OCI-LY7 (cell line): ENCODE results near the gene LIMS4. TPM values are rescaled to one million over a fixed set of nuclear protein-coding genes. Genes with fewer than 3 reads are reported as not detected.
"Not testable (repeated sequence)": the region's sequence is repeated elsewhere in the genome, so short reads cannot be mapped to it uniquely, and the experiment has no call there.

Experiments
- BruUV-seq: library from RNA; stranded (reverse); fragments of 400-500 nt; replicated peaks from 2 replicates; lab custom pipeline; 2021; lab: Mats Ljungman, UMichigan
- CTCF ChIA-PET: fragments of 300-600 bp; sonication (Branson Sonifier 250); formaldehyde crosslinking; loops from one replicate; lab custom pipeline; 2022; ENCODE audit warnings: antibody characterized with exemption; ENCODE audit not compliant: unreplicated experiment; lab: Charles Lee
- POLR2A ChIA-PET: fragments of 300-600 bp; sonication (Branson Sonifier 250); formaldehyde crosslinking; loops from one replicate; lab custom pipeline; 2022; ENCODE audit warnings: antibody characterized with exemption; lab: Charles Lee
- DNase-seq: peaks from one replicate; pipeline ENCODE4 v3.0.0-alpha.2; 2015; ENCODE audit warnings: low spot score
- H2AFZ ChIP-seq: fragments of 200-600 bp; sonication (generic), shearing (Covaris generic); 2 replicates; pipeline ENCODE4 v1.6.1; 2014; ENCODE audit warnings: mild to moderate bottlenecking, antibody characterized with exemption, low read length, moderate library complexity
- H3K27ac ChIP-seq: fragments of 200-600 bp; sonication (generic); 2 replicates; pipeline ENCODE4 v1.5.1; 2014; ENCODE audit warnings: mixed run types, low read depth, mild to moderate bottlenecking, moderate library complexity, low read length, inconsistent platforms; ENCODE audit not compliant: poor library complexity, severe bottlenecking
- H3K36me3 ChIP-seq: fragments of 200-600 bp; sonication (generic); 2 replicates; pipeline ENCODE4 v1.6.1; 2014; ENCODE audit warnings: mild to moderate bottlenecking, antibody characterized with exemption, low read length, moderate library complexity, mixed read lengths; ENCODE audit not compliant: insufficient read depth
- H3K4me1 ChIP-seq: fragments of 200-600 bp; sonication (generic); 2 replicates; pipeline ENCODE4 v1.5.1; 2014; ENCODE audit warnings: mild to moderate bottlenecking, low read length; ENCODE audit not compliant: insufficient read depth, poor library complexity, severe bottlenecking
- H3K4me2 ChIP-seq: fragments of 200-600 bp; sonication (generic); 2 replicates; pipeline ENCODE4 v1.6.1; 2014; ENCODE audit warnings: mild to moderate bottlenecking, low read length
- H3K4me3 ChIP-seq: fragments of 200-600 bp; sonication (generic); 2 replicates; pipeline ENCODE4 v1.5.1; 2014; ENCODE audit warnings: mild to moderate bottlenecking, low read depth, low read length; ENCODE audit not compliant: poor library complexity, severe bottlenecking
- H3K79me2 ChIP-seq: fragments of 200-600 bp; sonication (generic); 2 replicates; pipeline ENCODE4 v1.6.1; 2016; ENCODE audit warnings: low read depth, mild to moderate bottlenecking, low read length, moderate library complexity, mixed read lengths; ENCODE audit not compliant: insufficient read depth
- H3K9me2 ChIP-seq: fragments of 200-600 bp; sonication (generic); 2 replicates; pipeline ENCODE4 v1.6.1; 2016; ENCODE audit warnings: mild to moderate bottlenecking, low read length, mixed read lengths; ENCODE audit not compliant: insufficient read depth
- H3K9me3 ChIP-seq: fragments of 200-600 bp; sonication (generic); 2 replicates; pipeline ENCODE4 v1.6.1; 2014; ENCODE audit warnings: mild to moderate bottlenecking, mixed run types, low read length, mixed read lengths
- H4K20me1 ChIP-seq: fragments of 200-600 bp; sonication (generic); 2 replicates; pipeline ENCODE4 v1.6.1; 2014; ENCODE audit warnings: mild to moderate bottlenecking, antibody characterized with exemption, low read length, moderate library complexity, mixed read lengths; ENCODE audit not compliant: insufficient read depth
- intact Hi-C: fragments of 100-400 bp; cut with micrococcal nuclease; formaldehyde crosslinking; loops from one replicate; pipeline ENCODE4 v1.10.0; 2022; ENCODE audit not compliant: unreplicated experiment
- total RNA-seq, 2 experiments: library from RNA; depleted of rRNA in 1 of 2; stranded (reverse); fragments of >200 nt in 1 of 2; shearing (Covaris generic) in 1 of 2; gene quantifications; 2 replicates each; pipeline ENCODE4 v1.2.3, GENCODE V29; 2014 to 2022

Gene LIMS4
- total RNA-seq, 2 experiments from 2014 or later, result 1.2 TPM; not detected in 1

DNA sequence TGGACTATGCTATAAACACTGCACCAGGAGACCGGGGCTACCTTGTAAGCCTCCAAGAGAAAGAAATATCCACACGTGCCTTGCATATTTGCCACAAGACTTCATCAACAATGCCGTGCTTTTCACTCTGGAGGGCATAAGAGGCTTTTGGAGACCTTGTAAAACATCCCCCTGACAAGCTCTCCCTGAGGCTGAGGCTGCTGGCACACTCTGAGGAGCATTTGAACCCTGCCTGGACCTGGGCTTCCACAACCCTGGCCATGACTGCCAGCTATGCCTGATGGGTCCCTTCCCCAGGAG is 393 bp upstream of the LIMS4 start:
- H3K9me3 ChIP-seq, CTCF ChIA-PET, BruUV-seq, DNase-seq, H3K79me2 ChIP-seq, H3K9me2 ChIP-seq, H3K4me3 ChIP-seq, intact Hi-C loops, H3K4me2 ChIP-seq, H3K4me1 ChIP-seq, H4K20me1 ChIP-seq, H2AFZ ChIP-seq, H3K36me3 ChIP-seq, POLR2A ChIA-PET, H3K27ac ChIP-seq: not testable (repeated sequence)

DNA sequence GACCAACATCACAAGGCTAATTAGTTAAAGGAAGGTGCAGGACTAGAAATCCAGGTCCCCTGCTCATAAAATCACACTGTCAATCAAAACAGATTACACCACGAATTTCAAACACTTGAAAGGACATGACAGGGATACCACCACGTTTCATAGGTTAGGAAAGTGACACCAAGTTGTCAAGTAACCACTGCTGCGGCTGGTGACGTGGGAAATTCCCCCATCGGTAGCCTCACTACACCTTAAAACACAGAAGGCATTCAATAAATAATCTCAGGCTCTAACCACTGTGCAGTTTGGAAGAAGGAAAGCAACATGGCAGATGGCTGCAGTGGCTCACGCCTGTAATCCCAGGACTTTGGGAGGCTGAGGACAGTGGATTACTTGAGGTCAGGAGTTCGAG is 3.7 kb downstream of the LIMS4 start:
- H3K4me2 ChIP-seq, H3K27ac ChIP-seq, intact Hi-C loops, H3K9me2 ChIP-seq, H3K79me2 ChIP-seq, H2AFZ ChIP-seq, H4K20me1 ChIP-seq, CTCF ChIA-PET, H3K9me3 ChIP-seq, H3K4me3 ChIP-seq, H3K4me1 ChIP-seq, H3K36me3 ChIP-seq, POLR2A ChIA-PET, DNase-seq, BruUV-seq: not testable (repeated sequence)

DNA sequence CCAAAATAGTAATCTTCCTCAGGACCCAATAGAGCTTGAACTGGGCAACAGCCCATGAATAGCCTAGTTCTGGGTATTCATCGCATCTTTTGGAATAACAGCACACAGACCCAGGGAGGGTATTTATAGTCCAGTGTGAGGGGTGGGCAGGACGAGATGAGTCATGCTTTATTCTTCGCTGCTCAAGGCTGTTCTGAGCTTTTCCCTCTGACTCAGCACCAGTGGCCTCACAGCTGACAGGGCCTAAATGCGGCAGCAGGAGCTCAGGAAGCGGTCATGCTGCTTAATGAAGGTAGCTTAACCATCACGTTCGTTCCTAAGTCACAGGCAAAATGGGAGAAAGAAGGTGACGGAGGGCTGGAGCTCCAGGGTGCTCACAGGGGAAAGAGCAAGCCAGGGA is 7.3 kb downstream of the LIMS4 start:
- DNase-seq, intact Hi-C loops, POLR2A ChIA-PET, H3K9me3 ChIP-seq, H3K4me3 ChIP-seq, H3K9me2 ChIP-seq, H2AFZ ChIP-seq, H4K20me1 ChIP-seq, BruUV-seq, H3K4me2 ChIP-seq, CTCF ChIA-PET, H3K4me1 ChIP-seq, H3K79me2 ChIP-seq, H3K36me3 ChIP-seq, H3K27ac ChIP-seq: not testable (repeated sequence)

DNA sequence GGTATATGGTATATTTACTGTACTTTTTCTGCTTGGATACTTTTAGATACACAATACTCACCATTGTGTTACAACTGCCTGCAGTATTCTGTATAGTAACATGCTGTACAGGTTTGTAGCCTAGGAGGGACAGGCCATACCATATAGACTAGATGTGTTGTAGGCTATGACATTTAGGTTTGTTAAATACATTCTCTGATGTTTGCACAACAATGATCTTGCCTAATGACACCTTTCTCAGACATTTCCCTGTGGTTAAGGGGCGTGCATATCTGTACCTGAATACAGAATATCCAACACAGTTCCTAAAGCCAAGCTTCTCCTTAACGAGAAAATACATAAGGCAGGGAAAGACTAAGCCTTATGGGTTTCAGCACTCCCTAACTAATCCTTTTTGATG is 10.2 kb downstream of the LIMS4 start:
- H2AFZ ChIP-seq, CTCF ChIA-PET, H3K9me3 ChIP-seq, H3K4me2 ChIP-seq, intact Hi-C loops, H3K4me1 ChIP-seq, BruUV-seq, DNase-seq, H3K4me3 ChIP-seq, H3K79me2 ChIP-seq, POLR2A ChIA-PET, H3K9me2 ChIP-seq, H4K20me1 ChIP-seq, H3K36me3 ChIP-seq, H3K27ac ChIP-seq: not testable (repeated sequence)

DNA sequence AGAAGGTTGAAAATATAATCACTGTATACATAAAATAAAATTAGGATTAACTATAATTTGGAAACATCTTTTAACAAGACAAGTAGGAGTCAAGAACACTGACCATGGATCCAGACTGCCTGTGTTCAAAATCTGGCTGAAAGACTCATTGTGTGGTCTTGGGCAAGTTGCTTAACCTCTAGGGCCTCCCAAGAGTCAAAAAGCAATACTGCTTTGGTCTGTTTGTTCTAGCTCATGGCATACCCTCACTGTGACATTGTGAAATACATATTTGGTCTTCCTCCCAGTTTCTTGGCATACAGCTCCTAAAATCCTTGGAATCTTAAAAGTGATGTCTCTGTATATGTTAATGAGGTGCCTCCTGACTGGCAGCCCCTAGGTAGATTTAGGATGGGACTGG is 12.3 kb downstream of the LIMS4 start:
- H3K9me2 ChIP-seq, H3K9me3 ChIP-seq, H4K20me1 ChIP-seq, H3K4me2 ChIP-seq, BruUV-seq, DNase-seq, intact Hi-C loops, H3K79me2 ChIP-seq, CTCF ChIA-PET, H3K4me1 ChIP-seq, H3K27ac ChIP-seq, H3K36me3 ChIP-seq, H3K4me3 ChIP-seq, H2AFZ ChIP-seq, POLR2A ChIA-PET: not testable (repeated sequence)

DNA sequence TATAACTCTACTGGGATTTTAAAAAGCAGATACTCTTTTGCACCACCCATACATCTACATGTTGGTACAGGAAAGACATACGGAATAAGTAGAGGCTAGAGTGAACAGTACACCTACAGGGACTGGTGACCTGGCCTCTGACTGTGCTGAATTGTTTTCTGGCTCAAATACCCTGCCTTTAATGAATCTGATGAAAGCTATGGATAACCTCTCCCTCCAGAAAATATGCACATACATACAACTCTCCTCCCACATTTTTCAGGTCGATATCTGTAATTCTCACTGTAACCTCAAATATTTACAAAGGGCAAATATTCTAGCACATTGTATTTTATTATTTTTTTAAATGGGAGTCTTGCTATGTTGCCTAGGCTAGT is 15.4 kb downstream of the LIMS4 start:
- H3K4me2 ChIP-seq, H3K4me3 ChIP-seq, H4K20me1 ChIP-seq, DNase-seq, BruUV-seq, H3K4me1 ChIP-seq, intact Hi-C loops, H3K9me2 ChIP-seq, POLR2A ChIA-PET, H3K36me3 ChIP-seq, H2AFZ ChIP-seq, H3K9me3 ChIP-seq, CTCF ChIA-PET, H3K27ac ChIP-seq, H3K79me2 ChIP-seq: not testable (repeated sequence)
